CD14-positive monocyte (primary cell): ENCODE measurements around the gene APOBEC3B. TPM values are rescaled to one million over a fixed set of nuclear protein-coding genes. Genes with fewer than 3 reads are reported as not detected.
A peak's percentile ranks its signal among the peaks of the same experiment; 100 is the strongest.
"Not testable (repeated sequence)": the region's sequence is repeated elsewhere in the genome, so short reads cannot be mapped to it uniquely, and the experiment has no call there.

ENCODE experiments used
- DNase-seq, 3 donors: peaks; one replicate each; pipeline ENCODE4 v3.0.0-alpha.2; 2011 to 2022
- H2AFZ ChIP-seq: 2 replicates; pipeline ENCODE4 v1.6.0; 2012; ENCODE audit warnings: mild to moderate bottlenecking, low read depth, low read length, inconsistent platforms; ENCODE audit not compliant: insufficient read depth, poor library complexity, severe bottlenecking
- H3K27ac ChIP-seq, 2 donors: 1 replicate in 1 of 2; 2 replicates in 1 of 2; pipeline ENCODE4 v1.5.1; 2012 to 2013; ENCODE audit warnings: low read length in 2 of 2, control low read depth in 1 of 2, inconsistent platforms in 1 of 2, low read depth in 1 of 2, mild to moderate bottlenecking in 1 of 2
- H3K27me3 ChIP-seq, 2 donors: one replicate each; pipeline versions ENCODE4 v1.6.0 to v1.6.1; 2011 to 2013; ENCODE audit warnings: low read length in 2 of 2; ENCODE audit not compliant: control insufficient read depth in 2 of 2, insufficient read depth in 2 of 2
- H3K36me3 ChIP-seq, 2 donors: replicated peaks in 1 of 2; 1 replicate in 1 of 2; 2 replicates in 1 of 2; pipeline versions ENCODE4 v1.5.1 to v1.6.1; 2012 to 2013; ENCODE audit warnings: low read length in 2 of 2, control low read depth in 1 of 2, inconsistent platforms in 1 of 2, mild to moderate bottlenecking in 1 of 2; ENCODE audit not compliant: insufficient read depth in 2 of 2, control insufficient read depth in 1 of 2
- H3K4me1 ChIP-seq, 2 donors: 1 replicate in 1 of 2; 2 replicates in 1 of 2; pipeline versions ENCODE4 v1.5.1 to v1.6.1; 2012 to 2013; ENCODE audit warnings: low read length in 2 of 2, control low read depth in 1 of 2, inconsistent platforms in 1 of 2, mild to moderate bottlenecking in 1 of 2, moderate library complexity in 1 of 2; ENCODE audit not compliant: insufficient read depth in 2 of 2, control insufficient read depth in 1 of 2
- H3K4me2 ChIP-seq: replicated peaks from 2 replicates; pipeline ENCODE3; 2012; ENCODE audit warnings: low read length, moderate library complexity, mild to moderate bottlenecking; ENCODE audit not compliant: poor library complexity, severe bottlenecking; ENCODE audit errors: extremely low read depth
- H3K4me3 ChIP-seq, 3 experiments: fragments of 200-600 bp in 1 of 3; sonication (generic) in 1 of 3; replicated peaks in 1 of 3; 1 replicate in 2 of 3; 2 replicates in 1 of 3; pipeline ENCODE4 v1.5.1; 2011 to 2013; ENCODE audit warnings: low read length in 3 of 3, mild to moderate bottlenecking in 3 of 3, control low read depth in 2 of 3, low read depth in 2 of 3, inconsistent platforms in 1 of 3, moderate library complexity in 1 of 3
- H3K79me2 ChIP-seq: 2 replicates; pipeline ENCODE4 v1.6.0; 2012; ENCODE audit warnings: mild to moderate bottlenecking, control low read depth, inconsistent platforms, low read length, moderate library complexity; ENCODE audit not compliant: insufficient read depth
- H3K9ac ChIP-seq: 2 replicates; pipeline ENCODE4 v1.6.0; 2017; ENCODE audit warnings: low read length, mild to moderate bottlenecking; ENCODE audit not compliant: insufficient read depth, poor library complexity, severe bottlenecking
- H3K9me3 ChIP-seq, 2 donors: replicated peaks in 1 of 2; 1 replicate in 1 of 2; 2 replicates in 1 of 2; pipeline versions ENCODE4 v1.5.1 to v1.6.1; 2012 to 2013; ENCODE audit warnings: low read length in 2 of 2, control low read depth in 1 of 2; ENCODE audit not compliant: control insufficient read depth in 1 of 2, insufficient read depth in 1 of 2
- H4K20me1 ChIP-seq: 2 replicates; pipeline ENCODE4 v1.6.0; 2012; ENCODE audit warnings: mild to moderate bottlenecking, low read length, control low read depth, moderate library complexity; ENCODE audit not compliant: insufficient read depth
- H3K27ac Mint-ChIP-seq, 7 donors: one replicate each; pipeline ENCODE4 v1.8.0; 2020; ENCODE audit warnings: mild to moderate bottlenecking in 7 of 7, mixed read lengths in 7 of 7, moderate library complexity in 6 of 7, inconsistent platforms in 2 of 7
- H3K27me3 Mint-ChIP-seq, 3 donors: one replicate each; pipeline ENCODE4 v1.8.0; 2021 to 2022; ENCODE audit warnings: low read depth in 3 of 3, mild to moderate bottlenecking in 3 of 3, mixed read lengths in 3 of 3, moderate library complexity in 3 of 3, inconsistent platforms in 1 of 3
- H3K36me3 Mint-ChIP-seq, 2 donors: one replicate each; pipeline ENCODE4 v1.8.0; 2020; ENCODE audit warnings: mixed read lengths in 2 of 2, inconsistent platforms in 1 of 2, mild to moderate bottlenecking in 1 of 2
- H3K4me1 Mint-ChIP-seq: one replicate; pipeline ENCODE4 v1.8.0; 2020; ENCODE audit warnings: mild to moderate bottlenecking, mixed read lengths
- H3K4me3 Mint-ChIP-seq, 2 donors: one replicate each; pipeline ENCODE4 v1.8.0; 2020; ENCODE audit warnings: mild to moderate bottlenecking in 2 of 2, mixed read lengths in 2 of 2, moderate library complexity in 1 of 2
- H3K9me3 Mint-ChIP-seq, 7 donors: one replicate each; pipeline ENCODE4 v1.8.0; 2020 to 2022; ENCODE audit warnings: mixed read lengths in 7 of 7, mild to moderate bottlenecking in 6 of 7, moderate library complexity in 6 of 7, inconsistent platforms in 2 of 7
- CTCF ChIP-seq: fragments of 200-600 bp; IDR thresholded peaks from one replicate; pipeline ENCODE4 v1.8.0; 2022; ENCODE audit warnings: antibody characterized with exemption, mild to moderate bottlenecking
- whole genome bisulfite sequencing: methylation state at CpG from one replicate; pipeline ENCODE4 v1.1.5; 2013; ENCODE audit warnings: missing lambda C conversion rate; ENCODE audit not compliant: insufficient coverage; 5-methylcytosine and 5-hydroxymethylcytosine counted together
- intact Hi-C, 2 donors: fragments of 100-400 bp; cut with micrococcal nuclease; formaldehyde crosslinking; loops; one replicate each; pipeline versions ENCODE4 v1.15.0 to v1.15.1; 2023
- polyA plus RNA-seq, 3 donors: library from polyadenylated mRNA; depleted of rRNA in 1 of 3; unstranded in 2 of 3; stranded (reverse) in 1 of 3; fragments of 300-500 nt in 2 of 3; fragments of >200 nt in 1 of 3; fragmentation: Illumina TruSeq in 2 of 3; gene quantifications; 1 replicate in 2 of 3; 2 replicates in 1 of 3; pipeline ENCODE4 v1.2.3, GENCODE V29; 2012 to 2021

APOBEC3B gene
- polyA plus RNA-seq, 3 donors, result 0.40 to 48.2 (median 12.6) TPM

DNA sequence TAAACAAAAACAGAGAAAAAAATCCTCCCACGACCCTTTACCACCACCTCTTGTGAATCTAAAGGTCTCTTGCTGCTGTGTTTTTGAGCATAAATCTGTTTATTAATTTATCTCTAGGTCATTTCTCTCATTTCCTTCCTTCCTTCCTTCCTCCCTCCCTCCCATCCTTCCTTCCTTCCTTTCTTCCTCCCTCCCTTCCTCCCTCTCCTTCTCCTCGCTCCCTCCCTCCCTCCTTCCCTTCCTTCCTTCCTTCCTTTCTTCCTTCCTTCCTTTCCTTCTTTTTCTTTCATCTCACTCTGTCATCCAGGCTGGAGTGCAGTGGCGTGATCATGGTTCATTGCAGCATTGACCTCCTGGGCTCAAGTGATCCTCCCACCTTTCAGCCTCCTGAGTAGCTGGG, 38.3 kb upstream of the APOBEC3B start:
- H3K36me3 Mint-ChIP-seq, result peaks cover 9 to 10% of the 10 kb centered on the region in 2 donors
- peaks cover 87% of the 10 kb centered on the region for H3K4me1 Mint-ChIP-seq
- peak overlapping the region; percentile 97 to 99 (median 99) for H3K27ac Mint-ChIP-seq
- peaks cover 80 to 85% of the 10 kb centered on the region in 2 donors for H3K4me1 ChIP-seq
- peaks cover 5 to 23% (median 12%) of the 10 kb centered on the region in 3 donors for H3K27me3 Mint-ChIP-seq
- H3K9me3 ChIP-seq, result no peaks in the 10 kb centered on the region
- peak overlapping the region in 1 of 2 donors; percentile 70 for H3K4me3 Mint-ChIP-seq
- no peaks in the 10 kb centered on the region for H3K79me2 ChIP-seq
- peaks cover 0 to 5% (median 4%) of the 10 kb centered on the region in 7 donors for H3K9me3 Mint-ChIP-seq
- peak overlapping the region; percentile 57 for H3K9ac ChIP-seq
- peak overlapping the region in 1 of 3 experiments; percentile 63 for H3K4me3 ChIP-seq
- peak overlapping the region; percentile 41 for H2AFZ ChIP-seq
- WGBS, result 30% methylated on average over 2 of the region's 3 CpGs
- peak overlapping the region; percentile 79 to 95 for H3K27ac ChIP-seq
- TF ChIP-seq CTCF, result no peak
- no peak for DNase-seq
- intact Hi-C loops, result loop anchor here in 1 of 2 donors (5.0 to 10.0 kb wide), 2 partner anchors 189 to 333 kb away; partner anchors contain the start of gene SUN2
- no peaks in the 10 kb centered on the region for H3K36me3 ChIP-seq
- H3K4me2 ChIP-seq, result peak overlapping the region; percentile 57
- H3K27me3 ChIP-seq, result no peaks in the 10 kb centered on the region
- H4K20me1 ChIP-seq, result no peaks in the 10 kb centered on the region

DNA sequence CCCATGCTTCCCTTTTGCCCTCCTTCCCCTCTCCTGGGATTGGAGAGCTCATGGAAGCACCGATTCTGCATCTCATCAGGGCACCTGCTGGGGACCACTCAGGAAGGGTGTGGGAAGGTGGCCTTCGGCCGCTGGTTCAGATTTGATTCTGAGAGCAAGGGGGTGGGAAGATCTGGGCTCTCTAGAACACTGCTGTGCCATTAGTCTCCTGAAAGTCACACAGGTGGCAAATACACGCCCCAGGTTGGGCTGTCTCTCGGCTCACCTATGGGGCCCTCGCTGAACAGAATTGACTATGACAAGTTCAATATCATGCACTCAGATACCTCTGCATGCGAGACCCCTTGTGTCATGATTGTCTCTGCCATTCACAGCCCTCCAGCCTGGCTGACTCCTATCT, 37.5 kb upstream of the APOBEC3B start:
- Histone ChIP-seq H2AFZ (no peak overlapping the region), H3K9me3 (no peaks in the 10 kb centered on the region), H3K4me1 (peaks cover 80 to 87% of the 10 kb centered on the region in 2 donors), H4K20me1 (no peaks in the 10 kb centered on the region), H3K4me3 (no peak overlapping the region), H3K27me3 (no peaks in the 10 kb centered on the region), H3K9ac (no peak overlapping the region), H3K4me2 (no peak overlapping the region), H3K36me3 (no peaks in the 10 kb centered on the region), H3K79me2 (no peaks in the 10 kb centered on the region), H3K27ac (peak overlapping the region; percentile 79 to 95)
- no peak for DNase-seq
- H3K27me3 Mint-ChIP-seq, result peaks cover 2 to 17% (median 6%) of the 10 kb centered on the region in 3 donors
- peaks cover 10% of the 10 kb centered on the region in 2 donors for H3K36me3 Mint-ChIP-seq
- no peak overlapping the region for H3K4me3 Mint-ChIP-seq
- intact Hi-C loops, result loop anchor here in 1 of 2 donors (5.0 to 10.0 kb wide), 2 partner anchors 190 to 333 kb away; partner anchors contain the start of gene SUN2
- peak overlapping the region in 6 of 7 donors; percentile 97 to 99 (median 98) for H3K27ac Mint-ChIP-seq
- H3K4me1 Mint-ChIP-seq, result peaks cover 87% of the 10 kb centered on the region
- no peak for TF ChIP-seq CTCF
- peaks cover 0 to 5% (median 4%) of the 10 kb centered on the region in 7 donors for H3K9me3 Mint-ChIP-seq
- WGBS, result 99% methylated on average over 6 of the region's 7 CpGs

DNA sequence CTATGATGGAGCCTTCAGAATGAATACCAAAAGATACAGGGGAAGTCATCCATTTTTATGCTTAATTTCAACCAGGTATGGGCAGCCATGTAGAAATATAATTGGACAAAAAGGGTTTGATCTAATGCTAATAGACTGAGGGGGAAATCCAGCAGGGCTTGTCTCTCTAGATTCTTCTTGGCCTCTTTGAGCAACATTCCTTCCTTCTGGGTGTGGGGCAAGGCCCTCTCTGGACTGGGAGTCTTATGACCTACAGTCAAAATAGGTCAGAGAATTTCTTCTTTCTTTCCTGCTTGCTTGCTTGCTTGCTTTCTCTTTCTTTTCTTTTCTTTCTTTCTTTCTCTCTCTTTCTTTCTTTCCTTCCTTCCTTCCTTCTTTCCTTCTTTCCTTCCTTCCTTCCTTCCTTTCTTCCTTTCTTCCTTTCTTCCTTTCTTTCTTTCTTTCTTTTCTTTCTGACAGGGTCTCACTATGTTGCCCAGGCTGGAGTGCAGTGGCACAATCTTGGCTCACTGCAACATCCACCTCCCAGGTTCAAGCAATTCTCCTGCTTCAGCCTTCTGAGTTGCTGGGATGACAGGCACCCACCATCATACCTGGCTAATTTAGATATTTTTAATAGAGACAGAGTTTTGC, 36.3 kb upstream of the APOBEC3B start:
- peak in 1 of 3 donors; percentile 42 for DNase-seq
- H3K9me3 ChIP-seq, H3K36me3 ChIP-seq, H3K27me3 ChIP-seq, H3K9ac ChIP-seq, H4K20me1 ChIP-seq, H3K79me2 ChIP-seq, H3K9me3 Mint-ChIP-seq, H3K4me2 ChIP-seq, H2AFZ ChIP-seq, H3K4me3 ChIP-seq: not testable (repeated sequence)
- H3K4me3 Mint-ChIP-seq, result peak overlapping the region in 1 of 2 donors; percentile 5
- peaks cover 10% of the 10 kb centered on the region in 2 donors for H3K36me3 Mint-ChIP-seq
- H3K27ac Mint-ChIP-seq, result peak overlapping the region; percentile 62 to 99 (median 86)
- Histone ChIP-seq H3K27ac (peak overlapping the region in 1 of 2 donors; percentile 95), H3K4me1 (peaks cover 84 to 94% of the 10 kb centered on the region in 2 donors)
- peaks cover 89% of the 10 kb centered on the region for H3K4me1 Mint-ChIP-seq
- peaks cover 2 to 15% (median 4%) of the 10 kb centered on the region in 3 donors for H3K27me3 Mint-ChIP-seq
- intact Hi-C loops, result loop anchor here in 1 of 2 donors (10.0 kb wide), 1 partner anchor 191 kb away; the partner anchor contains the start of gene SUN2
